Activated CD4-positive, CD25-positive, alpha-beta regulatory T cell (primary cell): Measurements from ENCODE around the gene HUS1B.
A peak's percentile ranks its signal among the peaks of the same experiment; 100 is the strongest.
"Not testable (repeated sequence)": the region's sequence is repeated elsewhere in the genome, so short reads cannot be mapped to it uniquely, and the experiment has no call there.

Experiments
- DNase-seq, 4 experiments: peaks; one replicate each; lab custom pipeline; 2025; lab: John Stamatoyannopoulos, UW

Gene HUS1B

GRCh38 chr6:656460-657252 lies at the start of gene HUS1B:
TSS of gene HUS1B (minus strand) at chr6:657100. CDS start at chr6:656944, 156 bp downstream.
- DNase-seq: no peak

GRCh38 chr6:706146-706545 lies 49.2 kb upstream of the HUS1B start:
- DNase-seq: no peak

GRCh38 chr6:705047-705446 lies 48.1 kb upstream of the HUS1B start:
- DNase-seq: no peak

GRCh38 chr6:704046-704445 lies 47.1 kb upstream of the HUS1B start:
- DNase-seq: no peak

- DNase-seq: no peak
These were observed 46.7 kb upstream of the HUS1B start for GRCh38 chr6:703552-703951.

- no peak for DNase-seq
These were observed 45.0 kb upstream of the HUS1B start for GRCh38 chr6:701700-702479.

GRCh38 chr6:701215-701614 lies 44.3 kb upstream of the HUS1B start:
- DNase-seq: no peak

- no peak for DNase-seq
These were observed 43.6 kb upstream of the HUS1B start for GRCh38 chr6:700490-700889.

GRCh38 chr6:699319-699718 lies 42.4 kb upstream of the HUS1B start:
- DNase-seq: no peak

GRCh38 chr6:694431-695126 lies 37.7 kb upstream of the HUS1B start:
- not testable (repeated sequence) for DNase-seq

GRCh38 chr6:693723-694009 lies 36.8 kb upstream of the HUS1B start:
- DNase-seq: no peak

- DNase-seq: peak; percentile 68 to 75 (median 74)
These were observed 36.2 kb upstream of the HUS1B start, which contains the start of gene EXOC2 for GRCh38 chr6:692858-693722. TSS of gene EXOC2 (minus strand) at chr6:693139. CDS start at chr6:637818, 55,321 bp downstream.

GRCh38 chr6:692356-692851 lies 35.5 kb upstream of the HUS1B start:
- peak; percentile 33 to 49 (median 46) for DNase-seq

GRCh38 chr6:689223-689622 lies 32.3 kb upstream of the HUS1B start:
- DNase-seq: no peak

GRCh38 chr6:686497-686896 lies 29.6 kb upstream of the HUS1B start:
- DNase-seq: no peak

- no peak for DNase-seq
These were observed 28.1 kb upstream of the HUS1B start for GRCh38 chr6:684831-685636.

GRCh38 chr6:683742-684440 lies 27.0 kb upstream of the HUS1B start:
- no peak for DNase-seq

GRCh38 chr6:680666-681340 lies 23.9 kb upstream of the HUS1B start:
- DNase-seq: no peak

- no peak for DNase-seq
These were observed 23.4 kb upstream of the HUS1B start for GRCh38 chr6:680251-680650.

- no peak for DNase-seq
These were observed 22.4 kb upstream of the HUS1B start for GRCh38 chr6:679282-679681.
